ENCODE data around the gene TTC33.
"Not testable (repeated sequence)": the region's sequence is repeated elsewhere in the genome, so short reads cannot be mapped to it uniquely, and the experiment has no call there.

Gene TTC33

GRCh38 chr5:40716000-40716399 is 39.8 kb downstream of the TTC33 start:
- Histone ChIP-seq H3K4me3 (ENCODE audit: low read length, poor library complexity, severe bottlenecking) (no peak overlapping the region), H3K79me2 (ENCODE audit: insufficient read depth, low read length) (no peaks in the 10 kb centered on the region), H3K36me3 (ENCODE audit: insufficient read depth, low read length) (peaks cover 9% of the 10 kb centered on the region; the same call in 1 of the 2 replicates), H3K9me3 (ENCODE audit: insufficient read depth, low read depth, low read length) (no peaks in the 10 kb centered on the region), H3K9me2 (replicated peaks; ENCODE audit: low read depth, low read length) (no peaks in the 10 kb centered on the region), H3K9ac (ENCODE audit: low read depth, low read length, poor library complexity, severe bottlenecking) (no peak overlapping the region), H2AFZ (ENCODE audit: low read length) (no peak overlapping the region), H4K20me1 (ENCODE audit: insufficient read depth, low read length, poor library complexity, severe bottlenecking) (no peaks in the 10 kb centered on the region), H3F3A (ENCODE audit: low read depth) (no peaks in the 10 kb centered on the region), H3K4me1 (ENCODE audit: insufficient read depth, low read length, poor library complexity, severe bottlenecking) (peaks cover 4% of the 10 kb centered on the region), H3K4me2 (ENCODE audit: low read depth, low read length, poor library complexity, severe bottlenecking) (no peak overlapping the region), H3K27me3 (ENCODE audit: insufficient read depth, low read length, poor library complexity, severe bottlenecking) (no peaks in the 10 kb centered on the region)
- TF ChIP-seq CTCF (conservative IDR thresholded peaks at IDR 0.05; ENCODE audit: low read length) (peak; percentile 62), EZH2phosphoT487 (IDR thresholded peaks at IDR 0.05; ENCODE audit: borderline replicate concordance) (no peak)

- Histone ChIP-seq H3K9ac (ENCODE audit: low read depth, low read length, poor library complexity, severe bottlenecking) (no peak overlapping the region), H3K4me2 (ENCODE audit: low read depth, low read length, poor library complexity, severe bottlenecking) (no peak overlapping the region), H3K4me1 (ENCODE audit: insufficient read depth, low read length, poor library complexity, severe bottlenecking) (peaks cover 4% of the 10 kb centered on the region), H3K4me3 (ENCODE audit: low read length, poor library complexity, severe bottlenecking) (no peak overlapping the region), H3F3A (ENCODE audit: low read depth) (no peaks in the 10 kb centered on the region), H2AFZ (ENCODE audit: low read length) (no peak overlapping the region), H3K36me3 (ENCODE audit: insufficient read depth, low read length) (no peaks in the 10 kb centered on the region), H3K79me2 (ENCODE audit: insufficient read depth, low read length) (no peaks in the 10 kb centered on the region), H3K9me2 (replicated peaks; ENCODE audit: low read depth, low read length) (no peaks in the 10 kb centered on the region), H4K20me1 (ENCODE audit: insufficient read depth, low read length, poor library complexity, severe bottlenecking) (no peaks in the 10 kb centered on the region), H3K27me3 (ENCODE audit: insufficient read depth, low read length, poor library complexity, severe bottlenecking) (no peaks in the 10 kb centered on the region), H3K9me3 (ENCODE audit: insufficient read depth, low read depth, low read length) (no peaks in the 10 kb centered on the region)
- no peak for TF ChIP-seq EZH2phosphoT487 (IDR thresholded peaks at IDR 0.05; ENCODE audit: borderline replicate concordance)
- TF ChIP-seq CTCF (conservative IDR thresholded peaks at IDR 0.05; ENCODE audit: low read length): no peak
Measured at GRCh38 chr5:40714001-40714400, 41.8 kb downstream of the TTC33 start.

- not testable (repeated sequence) for H3K36me3 ChIP-seq (ENCODE audit: insufficient read depth, low read length); H3K4me1 ChIP-seq (ENCODE audit: insufficient read depth, low read length, poor library complexity, severe bottlenecking); H3K9me3 ChIP-seq (ENCODE audit: insufficient read depth, low read depth, low read length); H3K4me3 ChIP-seq (ENCODE audit: low read length, poor library complexity, severe bottlenecking); H3K4me2 ChIP-seq (ENCODE audit: low read depth, low read length, poor library complexity, severe bottlenecking); H3K9me2 ChIP-seq (replicated peaks; ENCODE audit: low read depth, low read length); H3K79me2 ChIP-seq (ENCODE audit: insufficient read depth, low read length); H4K20me1 ChIP-seq (ENCODE audit: insufficient read depth, low read length, poor library complexity, severe bottlenecking); H2AFZ ChIP-seq (ENCODE audit: low read length); H3K9ac ChIP-seq (ENCODE audit: low read depth, low read length, poor library complexity, severe bottlenecking); H3K27me3 ChIP-seq (ENCODE audit: insufficient read depth, low read length, poor library complexity, severe bottlenecking); H3F3A ChIP-seq (ENCODE audit: low read depth)
Measured at GRCh38 chr5:40710575-40710974, 45.2 kb downstream of the TTC33 start.

- not testable (repeated sequence) for H3K9me3 ChIP-seq (ENCODE audit: insufficient read depth, low read depth, low read length); H2AFZ ChIP-seq (ENCODE audit: low read length); H3K4me2 ChIP-seq (ENCODE audit: low read depth, low read length, poor library complexity, severe bottlenecking); H3K36me3 ChIP-seq (ENCODE audit: insufficient read depth, low read length); H3F3A ChIP-seq (ENCODE audit: low read depth); H3K9me2 ChIP-seq (replicated peaks; ENCODE audit: low read depth, low read length); H3K9ac ChIP-seq (ENCODE audit: low read depth, low read length, poor library complexity, severe bottlenecking); H3K4me3 ChIP-seq (ENCODE audit: low read length, poor library complexity, severe bottlenecking); H3K79me2 ChIP-seq (ENCODE audit: insufficient read depth, low read length); H3K27me3 ChIP-seq (ENCODE audit: insufficient read depth, low read length, poor library complexity, severe bottlenecking); H4K20me1 ChIP-seq (ENCODE audit: insufficient read depth, low read length, poor library complexity, severe bottlenecking); H3K4me1 ChIP-seq (ENCODE audit: insufficient read depth, low read length, poor library complexity, severe bottlenecking)
Measured at GRCh38 chr5:40705484-40705883, 50.3 kb downstream of the TTC33 start.

- not testable (repeated sequence) for H3K79me2 ChIP-seq (ENCODE audit: insufficient read depth, low read length); H3K4me3 ChIP-seq (ENCODE audit: low read length, poor library complexity, severe bottlenecking); H3F3A ChIP-seq (ENCODE audit: low read depth); H3K4me2 ChIP-seq (ENCODE audit: low read depth, low read length, poor library complexity, severe bottlenecking); H2AFZ ChIP-seq (ENCODE audit: low read length); H3K9me2 ChIP-seq (replicated peaks; ENCODE audit: low read depth, low read length); H3K27me3 ChIP-seq (ENCODE audit: insufficient read depth, low read length, poor library complexity, severe bottlenecking); H3K4me1 ChIP-seq (ENCODE audit: insufficient read depth, low read length, poor library complexity, severe bottlenecking); H3K9ac ChIP-seq (ENCODE audit: low read depth, low read length, poor library complexity, severe bottlenecking); H4K20me1 ChIP-seq (ENCODE audit: insufficient read depth, low read length, poor library complexity, severe bottlenecking); H3K9me3 ChIP-seq (ENCODE audit: insufficient read depth, low read depth, low read length); H3K36me3 ChIP-seq (ENCODE audit: insufficient read depth, low read length)
Measured at GRCh38 chr5:40702027-40702426, 53.7 kb downstream of the TTC33 start.
